Measurements from ENCODE around the gene PKHD1. TPM values are rescaled to one million over a fixed set of nuclear protein-coding genes. Genes with fewer than 3 reads are reported as not detected.
"Not testable (repeated sequence)": the region's sequence is repeated elsewhere in the genome, so short reads cannot be mapped to it uniquely, and the experiment has no call there.

PKHD1 gene
- polyA plus RNA-seq, 4 donors, result under 0.01 to 1.3 TPM; not detected in 2

GRCh38 chr6:51922479-51922878 is 164.9 kb downstream of the PKHD1 start:
- H3K36me3 ChIP-seq (ENCODE audit: control insufficient read depth in 3 of 3, insufficient read depth in 2 of 3, low read depth in 1 of 3, low read length in 3 of 3); FAIRE-seq; H3K27me3 ChIP-seq (ENCODE audit: control insufficient read depth in 3 of 3, insufficient read depth in 3 of 3, low read length in 3 of 3); H3K27ac ChIP-seq (ENCODE audit: low read depth in 1 of 3, low read length in 2 of 3); DNase-seq; H3K4me3 ChIP-seq (ENCODE audit: low read depth in 1 of 3, low read length in 3 of 3); H3K9me3 ChIP-seq (ENCODE audit: control insufficient read depth in 2 of 2, insufficient read depth in 1 of 2, low read depth in 1 of 2, low read length in 1 of 2); H3K4me1 ChIP-seq (ENCODE audit: control insufficient read depth in 3 of 3, insufficient read depth in 2 of 3, low read depth in 1 of 3, low read length in 2 of 3): not testable (repeated sequence)
- 90 to 97% (median 93%) methylated on average over 9 of the region's 9 CpGs for WGBS, 3 donors

DNA sequence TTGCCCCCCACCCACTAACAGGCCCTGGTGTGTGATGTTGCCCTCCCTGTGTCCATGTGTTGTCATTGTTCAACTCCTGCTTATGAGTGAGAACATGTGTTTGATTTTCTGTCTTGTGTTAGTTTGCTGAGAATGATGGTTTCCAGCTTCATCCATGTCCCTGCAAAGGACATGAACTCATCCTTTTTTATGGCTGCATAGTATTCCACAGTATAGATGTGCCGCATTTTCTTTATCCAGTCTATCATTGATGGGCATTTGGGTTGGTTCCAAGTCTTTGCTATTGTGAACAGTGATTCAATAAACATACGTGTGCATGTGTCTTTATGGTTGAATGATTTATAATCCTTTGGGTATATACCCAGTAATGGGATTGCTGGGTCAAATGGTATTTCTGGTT is 169.1 kb downstream of the PKHD1 start:
- not testable (repeated sequence) for H3K4me1 ChIP-seq (ENCODE audit: control insufficient read depth in 3 of 3, insufficient read depth in 2 of 3, low read depth in 1 of 3, low read length in 2 of 3); H3K4me3 ChIP-seq (ENCODE audit: low read depth in 1 of 3, low read length in 3 of 3); H3K27me3 ChIP-seq (ENCODE audit: control insufficient read depth in 3 of 3, insufficient read depth in 3 of 3, low read length in 3 of 3); H3K27ac ChIP-seq (ENCODE audit: low read depth in 1 of 3, low read length in 2 of 3); H3K36me3 ChIP-seq (ENCODE audit: control insufficient read depth in 3 of 3, insufficient read depth in 2 of 3, low read depth in 1 of 3, low read length in 3 of 3); FAIRE-seq; DNase-seq; H3K9me3 ChIP-seq (ENCODE audit: control insufficient read depth in 2 of 2, insufficient read depth in 1 of 2, low read depth in 1 of 2, low read length in 1 of 2)
- 83 to 88% (median 84%) methylated on average over 2 of the region's 2 CpGs for WGBS, 3 donors

DNA sequence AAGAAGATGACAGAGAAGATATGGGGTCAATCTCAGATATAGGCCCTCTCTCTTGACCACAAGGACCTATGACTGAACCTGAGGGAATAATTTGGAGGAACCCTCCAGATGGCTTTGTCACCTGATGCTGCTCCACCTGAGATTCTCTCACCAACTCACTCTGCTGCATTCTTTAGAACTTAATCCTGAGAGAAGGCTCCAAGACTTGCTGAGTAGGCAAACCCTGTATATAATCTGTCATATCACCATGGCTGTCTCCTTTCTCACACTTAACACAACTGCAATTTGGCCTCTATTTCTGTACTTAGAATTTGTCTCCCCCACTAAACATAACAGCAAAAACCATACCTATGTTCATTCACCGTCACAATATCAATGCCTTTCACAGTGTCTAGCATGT is 172.3 kb downstream of the PKHD1 start:
- WGBS, 3 donors, result 86 to 89% (median 88%) methylated on average over 1 of the region's 1 CpG
- H3K4me3 ChIP-seq (ENCODE audit: low read depth in 1 of 3, low read length in 3 of 3), result no peak overlapping the region
- H3K36me3 ChIP-seq (ENCODE audit: control insufficient read depth in 3 of 3, insufficient read depth in 2 of 3, low read depth in 1 of 3, low read length in 3 of 3), result no peaks in the 10 kb centered on the region
- no peaks in the 10 kb centered on the region for H3K4me1 ChIP-seq (ENCODE audit: control insufficient read depth in 3 of 3, insufficient read depth in 2 of 3, low read depth in 1 of 3, low read length in 2 of 3)
- no peak overlapping the region for H3K27ac ChIP-seq (ENCODE audit: low read depth in 1 of 3, low read length in 2 of 3)
- FAIRE-seq, result no peak
- no peak for DNase-seq
- no peaks in the 10 kb centered on the region for H3K9me3 ChIP-seq (ENCODE audit: control insufficient read depth in 2 of 2, insufficient read depth in 1 of 2, low read depth in 1 of 2, low read length in 1 of 2)
- no peaks in the 10 kb centered on the region for H3K27me3 ChIP-seq (ENCODE audit: control insufficient read depth in 3 of 3, insufficient read depth in 3 of 3, low read length in 3 of 3)

DNA sequence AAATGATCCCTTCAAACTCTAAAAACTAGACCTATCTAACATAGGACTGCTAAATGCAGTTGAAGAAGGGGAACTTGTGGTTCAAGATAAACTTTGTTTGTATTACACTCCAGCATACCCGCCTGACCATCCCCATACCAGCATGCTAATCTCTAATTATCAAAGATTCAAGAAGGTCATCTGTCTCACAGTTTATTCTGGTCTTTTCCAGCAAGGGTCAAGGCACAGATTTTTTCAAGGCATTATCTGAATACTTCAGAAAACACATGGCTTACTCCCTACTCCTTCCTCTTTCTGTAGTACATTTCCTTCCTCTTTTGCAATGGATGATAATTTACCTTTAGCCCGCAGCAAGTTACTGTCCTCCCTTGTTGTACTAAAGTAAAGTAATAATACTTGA is 174.1 kb downstream of the PKHD1 start:
- no peak for DNase-seq
- Histone ChIP-seq H3K36me3 (ENCODE audit: control insufficient read depth in 3 of 3, insufficient read depth in 2 of 3, low read depth in 1 of 3, low read length in 3 of 3) (no peaks in the 10 kb centered on the region), H3K27ac (ENCODE audit: low read depth in 1 of 3, low read length in 2 of 3) (no peak overlapping the region), H3K4me1 (ENCODE audit: control insufficient read depth in 3 of 3, insufficient read depth in 2 of 3, low read depth in 1 of 3, low read length in 2 of 3) (no peaks in the 10 kb centered on the region), H3K27me3 (ENCODE audit: control insufficient read depth in 3 of 3, insufficient read depth in 3 of 3, low read length in 3 of 3) (no peaks in the 10 kb centered on the region), H3K4me3 (ENCODE audit: low read depth in 1 of 3, low read length in 3 of 3) (no peak overlapping the region), H3K9me3 (ENCODE audit: control insufficient read depth in 2 of 2, insufficient read depth in 1 of 2, low read depth in 1 of 2, low read length in 1 of 2) (no peaks in the 10 kb centered on the region)
- WGBS, 3 donors, result 46 to 65% (median 47%) methylated on average over 2 of the region's 2 CpGs
- FAIRE-seq, result no peak

DNA sequence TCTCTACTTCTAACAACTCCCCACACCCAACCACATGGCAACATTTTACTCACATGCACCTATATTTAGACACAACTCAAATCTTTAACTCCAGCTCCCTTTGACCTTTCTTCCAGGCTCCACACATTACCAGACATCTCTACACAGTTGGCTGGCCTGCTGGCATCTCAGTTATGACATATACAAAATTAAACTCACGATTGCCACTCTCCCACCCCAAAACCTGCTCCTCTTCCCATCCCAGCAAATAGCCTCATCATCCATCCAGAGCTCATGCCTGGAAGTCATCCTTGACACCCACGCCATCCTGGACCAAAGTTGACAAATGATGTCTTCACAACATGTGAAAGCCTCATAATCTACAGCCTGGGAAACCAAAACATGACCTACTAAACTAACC is 176.6 kb downstream of the PKHD1 start:
- Histone ChIP-seq H3K27ac (ENCODE audit: low read depth in 1 of 3, low read length in 2 of 3) (no peak overlapping the region), H3K9me3 (ENCODE audit: control insufficient read depth in 2 of 2, insufficient read depth in 1 of 2, low read depth in 1 of 2, low read length in 1 of 2) (no peaks in the 10 kb centered on the region), H3K27me3 (ENCODE audit: control insufficient read depth in 3 of 3, insufficient read depth in 3 of 3, low read length in 3 of 3) (no peaks in the 10 kb centered on the region), H3K4me3 (ENCODE audit: low read depth in 1 of 3, low read length in 3 of 3) (no peak overlapping the region), H3K4me1 (ENCODE audit: control insufficient read depth in 3 of 3, insufficient read depth in 2 of 3, low read depth in 1 of 3, low read length in 2 of 3) (peaks cover 0 to 2% (median 0%) of the 10 kb centered on the region in 3 donors), H3K36me3 (ENCODE audit: control insufficient read depth in 3 of 3, insufficient read depth in 2 of 3, low read depth in 1 of 3, low read length in 3 of 3) (no peaks in the 10 kb centered on the region)
- 57 to 80% (median 59%) methylated on average over 2 of the region's 2 CpGs for WGBS, 3 donors
- no peak for FAIRE-seq
- DNase-seq, result no peak

DNA sequence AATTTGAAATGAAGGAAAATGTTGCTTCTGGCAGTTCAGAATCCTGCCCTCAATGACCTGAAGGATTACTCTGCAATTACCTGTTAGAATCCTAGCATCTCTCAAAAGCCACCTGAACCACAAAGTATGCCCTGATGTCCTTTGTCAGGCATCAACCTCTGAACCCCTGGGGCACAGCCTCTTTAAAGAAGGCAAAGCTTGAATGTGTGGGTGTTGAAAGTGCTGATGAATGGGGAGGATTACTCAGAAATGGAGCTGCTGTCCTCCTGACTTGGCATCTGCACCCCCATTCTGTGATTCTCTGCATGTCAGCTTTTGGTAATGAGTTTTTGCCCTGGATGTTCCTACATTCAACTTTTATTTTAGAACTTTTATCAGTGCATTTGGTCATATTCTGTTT is 179.2 kb downstream of the PKHD1 start:
- H3K36me3 ChIP-seq (ENCODE audit: control insufficient read depth in 3 of 3, insufficient read depth in 2 of 3, low read depth in 1 of 3, low read length in 3 of 3), result no peaks in the 10 kb centered on the region

GRCh38 chr6:51901766-51902764 is 185.3 kb downstream of the PKHD1 start:
- peaks cover 0 to 2% (median 0%) of the 10 kb centered on the region in 3 donors for H3K4me1 ChIP-seq (ENCODE audit: control insufficient read depth in 3 of 3, insufficient read depth in 2 of 3, low read depth in 1 of 3, low read length in 2 of 3)
- 81 to 83% (median 82%) methylated on average over 4 of the region's 4 CpGs for WGBS, 3 donors
- FAIRE-seq (no peak), DNase-seq (no peak)
- no peaks in the 10 kb centered on the region for H3K9me3 ChIP-seq (ENCODE audit: control insufficient read depth in 2 of 2, insufficient read depth in 1 of 2, low read depth in 1 of 2, low read length in 1 of 2)
- no peaks in the 10 kb centered on the region for H3K36me3 ChIP-seq (ENCODE audit: control insufficient read depth in 3 of 3, insufficient read depth in 2 of 3, low read depth in 1 of 3, low read length in 3 of 3)
- H3K4me3 ChIP-seq (ENCODE audit: low read depth in 1 of 3, low read length in 3 of 3), result no peak overlapping the region
- H3K27ac ChIP-seq (ENCODE audit: low read depth in 1 of 3, low read length in 2 of 3), result no peak overlapping the region
- H3K27me3 ChIP-seq (ENCODE audit: control insufficient read depth in 3 of 3, insufficient read depth in 3 of 3, low read length in 3 of 3), result no peaks in the 10 kb centered on the region

More for the DNA sequence above, 179.2 kb downstream of the PKHD1 start:
- Histone ChIP-seq H3K27me3 (ENCODE audit: control insufficient read depth in 3 of 3, insufficient read depth in 3 of 3, low read length in 3 of 3) (no peaks in the 10 kb centered on the region), H3K27ac (ENCODE audit: low read depth in 1 of 3, low read length in 2 of 3) (no peak overlapping the region), H3K4me1 (ENCODE audit: control insufficient read depth in 3 of 3, insufficient read depth in 2 of 3, low read depth in 1 of 3, low read length in 2 of 3) (peaks cover 0 to 2% (median 0%) of the 10 kb centered on the region in 3 donors), H3K4me3 (ENCODE audit: low read depth in 1 of 3, low read length in 3 of 3) (no peak overlapping the region), H3K9me3 (ENCODE audit: control insufficient read depth in 2 of 2, insufficient read depth in 1 of 2, low read depth in 1 of 2, low read length in 1 of 2) (no peaks in the 10 kb centered on the region)
- DNase-seq (no peak), FAIRE-seq (no peak)

- Histone ChIP-seq H3K36me3 (ENCODE audit: control insufficient read depth in 3 of 3, insufficient read depth in 2 of 3, low read depth in 1 of 3, low read length in 3 of 3) (no peaks in the 10 kb centered on the region), H3K9me3 (ENCODE audit: control insufficient read depth in 2 of 2, insufficient read depth in 1 of 2, low read depth in 1 of 2, low read length in 1 of 2) (no peaks in the 10 kb centered on the region), H3K4me1 (ENCODE audit: control insufficient read depth in 3 of 3, insufficient read depth in 2 of 3, low read depth in 1 of 3, low read length in 2 of 3) (no peaks in the 10 kb centered on the region), H3K27me3 (ENCODE audit: control insufficient read depth in 3 of 3, insufficient read depth in 3 of 3, low read length in 3 of 3) (no peaks in the 10 kb centered on the region), H3K27ac (ENCODE audit: low read depth in 1 of 3, low read length in 2 of 3) (no peak overlapping the region), H3K4me3 (ENCODE audit: low read depth in 1 of 3, low read length in 3 of 3) (no peak overlapping the region)
- DNase-seq (no peak), FAIRE-seq (no peak)
- WGBS, 3 donors, result 71 to 89% (median 89%) methylated on average over 4 of the region's 4 CpGs
Measured at GRCh38 chr6:51893366-51893765, 194.0 kb downstream of the PKHD1 start.
